HG03575 (cell line): ENCODE measurements around the gene MAP2K1.
"Not testable (repeated sequence)": the region's sequence is repeated elsewhere in the genome, so short reads cannot be mapped to it uniquely, and the experiment has no call there.

Experiments used
- ATAC-seq: cut with Tn5 transposase; IDR thresholded peaks from one replicate; pipeline ENCODE4 v1.9.1; 2021; ENCODE audit not compliant: unreplicated experiment, insufficient number of reproducible peaks, low FRiP score; ENCODE audit errors: extremely low read depth

The MAP2K1 gene

DNA sequence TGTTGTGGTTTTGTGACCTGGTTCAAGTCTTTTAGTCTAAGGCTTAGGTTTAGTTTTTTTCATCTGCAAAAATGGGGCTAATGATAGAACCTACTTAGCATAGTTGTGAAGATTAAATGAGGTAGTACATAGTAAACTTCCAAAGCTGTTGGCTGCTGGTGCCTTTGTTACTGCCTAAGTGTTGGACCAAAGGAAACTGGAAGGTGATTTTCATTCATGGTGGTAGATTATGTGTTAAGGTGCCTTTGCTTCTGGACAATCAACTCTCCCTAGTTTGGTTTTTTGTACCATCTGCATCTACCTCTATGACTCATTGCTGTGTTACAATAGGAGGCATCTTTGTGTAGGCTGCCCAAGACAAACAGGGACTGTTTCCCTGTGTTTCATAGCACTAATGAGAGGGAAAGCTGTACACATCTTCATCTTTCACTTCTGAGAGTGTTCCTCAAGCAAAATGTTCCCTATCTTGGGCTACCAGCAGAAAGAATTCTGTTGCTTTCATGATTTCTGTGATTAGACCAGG, 3.2 kb downstream of the MAP2K1 start:
- ATAC-seq: no peak

DNA sequence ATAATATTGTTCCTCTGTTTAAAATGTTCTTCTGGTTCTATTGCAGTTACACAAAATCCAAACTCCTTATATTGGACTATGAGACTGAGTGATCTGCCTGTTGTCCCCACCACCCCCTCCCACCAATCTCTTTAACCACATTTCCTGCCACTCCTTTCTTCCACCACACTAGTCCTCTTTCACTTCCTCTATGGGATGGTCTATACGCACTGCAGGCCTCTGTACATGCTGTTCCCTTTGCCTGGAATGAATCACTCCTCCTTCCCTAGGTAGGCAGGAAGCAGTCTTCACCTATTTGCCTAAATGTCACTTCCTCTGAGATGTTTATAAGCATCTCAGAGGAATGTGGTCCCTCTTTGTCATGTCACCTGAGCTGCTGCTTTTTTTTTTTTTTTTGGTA, 4.0 kb downstream of the MAP2K1 start:
- ATAC-seq: no peak

GRCh38 chr15:66393037-66393436, 6.3 kb downstream of the MAP2K1 start:
- ATAC-seq: not testable (repeated sequence)

- no peak for ATAC-seq
Observed at GRCh38 chr15:66394472-66394871, 7.8 kb downstream of the MAP2K1 start.

DNA sequence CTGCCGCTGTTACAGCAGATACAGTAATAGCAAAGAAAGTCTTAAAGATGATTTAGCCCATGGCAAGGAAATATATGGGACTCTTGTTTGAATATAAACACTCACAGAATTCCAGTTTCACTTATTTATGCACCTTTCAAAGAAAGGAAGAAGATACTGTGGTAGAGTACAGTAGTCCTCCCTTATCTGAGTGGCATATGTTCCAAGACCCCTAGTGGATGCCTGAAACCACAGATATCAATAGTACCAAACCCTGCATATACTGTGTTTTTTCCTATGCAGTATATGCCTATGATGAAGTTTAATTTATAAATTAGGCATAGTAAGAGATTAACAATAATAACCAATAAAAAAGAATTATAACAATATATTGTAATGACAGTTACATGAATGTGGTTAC, 8.2 kb downstream of the MAP2K1 start:
- ATAC-seq: no peak

- no peak for ATAC-seq
Observed at GRCh38 chr15:66399276-66399675, 12.6 kb downstream of the MAP2K1 start.

DNA sequence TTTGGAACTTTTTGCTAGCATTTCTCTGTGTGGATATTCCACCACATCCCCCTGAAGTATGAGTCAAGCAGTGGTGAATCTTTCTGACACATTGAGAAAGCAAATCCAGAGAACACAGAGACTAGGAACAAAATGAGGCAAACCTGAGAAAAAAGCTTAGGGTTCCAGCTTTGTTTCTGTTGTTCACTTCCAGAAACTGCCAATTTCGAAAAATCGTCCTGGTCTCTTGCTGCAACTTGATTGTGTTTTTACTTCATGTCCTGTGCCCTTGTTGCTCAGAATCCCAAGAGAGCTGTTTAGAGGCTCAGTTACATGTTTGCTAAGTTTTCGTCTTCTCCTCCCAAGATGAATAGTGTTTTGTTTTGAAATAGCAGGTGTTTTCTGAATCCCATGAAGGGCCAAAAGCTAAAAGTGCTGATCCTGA, 13.7 kb downstream of the MAP2K1 start:
- ATAC-seq: no peak

GRCh38 chr15:66401130-66402021, 14.7 kb downstream of the MAP2K1 start:
- no peak for ATAC-seq

DNA sequence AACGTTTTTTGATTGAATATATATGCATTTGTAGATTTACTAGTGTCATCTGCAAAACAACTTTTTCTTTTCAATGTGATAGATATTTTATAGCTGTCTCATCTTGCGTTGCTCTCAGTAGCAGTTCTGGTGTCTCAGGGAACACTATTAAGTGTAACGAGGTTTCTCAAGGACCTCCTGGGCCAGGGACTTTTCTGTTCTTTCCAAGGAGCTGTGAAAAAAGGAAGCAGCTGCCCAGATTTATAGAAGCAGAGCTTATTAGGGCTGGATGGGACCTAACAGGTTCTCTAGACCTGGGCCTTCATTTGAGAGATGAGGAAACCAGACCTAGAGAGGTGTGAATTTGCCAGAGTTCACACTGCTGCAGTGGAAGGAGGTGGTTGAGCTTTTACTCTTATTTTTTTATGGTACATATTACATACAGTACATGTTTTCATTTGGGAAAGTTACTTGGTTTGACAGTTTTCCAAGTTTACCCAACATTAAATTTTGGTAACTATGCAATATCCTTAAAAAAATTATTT, 16.1 kb downstream of the MAP2K1 start:
- no peak for ATAC-seq

- no peak for ATAC-seq
Observed at GRCh38 chr15:66403323-66403722, 16.6 kb downstream of the MAP2K1 start.

DNA sequence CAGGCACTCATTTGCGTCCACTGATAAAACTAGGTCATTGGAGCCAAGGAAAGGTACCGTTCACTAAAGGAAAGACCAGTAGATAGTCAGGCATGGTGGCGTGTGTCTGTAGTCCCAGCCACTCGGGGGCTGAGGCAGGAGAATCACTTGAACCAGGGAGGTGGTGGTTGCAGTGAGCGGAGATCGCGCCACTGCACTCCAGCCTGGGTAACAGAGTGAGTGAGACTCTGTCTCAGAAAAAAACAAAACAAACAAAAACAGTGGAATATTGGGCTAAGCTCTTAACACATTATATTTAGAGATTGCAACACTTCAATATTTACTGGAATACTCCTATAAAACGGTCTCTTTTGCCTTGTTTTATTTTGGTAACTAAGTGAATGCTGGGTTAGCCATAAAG, 17.4 kb downstream of the MAP2K1 start:
- no peak for ATAC-seq

- no peak for ATAC-seq
Observed at GRCh38 chr15:66404532-66404931, 17.8 kb downstream of the MAP2K1 start.

DNA sequence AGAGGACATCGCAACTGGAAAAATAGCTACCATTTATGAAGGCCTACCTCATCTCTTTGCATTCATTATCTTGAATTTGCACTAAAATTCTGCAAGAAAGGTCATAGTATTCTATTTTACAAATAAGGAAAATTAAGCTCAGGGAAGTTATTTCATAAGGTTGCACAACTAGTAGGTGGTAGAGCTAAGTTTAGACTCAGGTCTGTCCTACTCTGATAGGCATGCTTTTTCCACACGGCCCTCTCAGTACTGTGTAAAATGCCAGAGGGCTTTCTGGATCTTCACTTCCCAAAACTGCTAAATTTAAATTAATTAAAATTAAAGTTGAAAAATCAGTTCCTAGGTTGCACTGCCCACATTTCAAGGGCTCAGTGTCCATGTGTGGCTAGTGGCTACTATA, 18.3 kb downstream of the MAP2K1 start:
- ATAC-seq: no peak

DNA sequence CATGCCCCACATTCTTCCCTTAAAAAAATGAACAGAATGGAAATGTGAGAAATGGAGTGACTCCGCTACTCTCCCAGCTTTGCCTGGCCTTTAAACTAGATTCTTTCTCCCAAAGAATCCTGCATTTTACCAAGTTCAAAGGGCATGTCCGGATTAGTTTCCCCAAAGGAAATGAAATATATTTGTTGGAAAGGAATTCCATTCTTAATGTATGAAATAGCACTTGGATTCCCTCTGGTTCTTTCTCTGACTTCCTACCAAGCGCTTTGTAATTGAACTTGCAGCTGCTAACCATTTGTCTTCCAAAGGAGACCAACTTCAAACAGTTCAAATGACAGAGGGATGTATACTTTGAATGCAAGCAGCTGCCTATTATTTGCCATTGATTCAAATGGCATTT, 18.9 kb downstream of the MAP2K1 start:
- ATAC-seq: no peak

DNA sequence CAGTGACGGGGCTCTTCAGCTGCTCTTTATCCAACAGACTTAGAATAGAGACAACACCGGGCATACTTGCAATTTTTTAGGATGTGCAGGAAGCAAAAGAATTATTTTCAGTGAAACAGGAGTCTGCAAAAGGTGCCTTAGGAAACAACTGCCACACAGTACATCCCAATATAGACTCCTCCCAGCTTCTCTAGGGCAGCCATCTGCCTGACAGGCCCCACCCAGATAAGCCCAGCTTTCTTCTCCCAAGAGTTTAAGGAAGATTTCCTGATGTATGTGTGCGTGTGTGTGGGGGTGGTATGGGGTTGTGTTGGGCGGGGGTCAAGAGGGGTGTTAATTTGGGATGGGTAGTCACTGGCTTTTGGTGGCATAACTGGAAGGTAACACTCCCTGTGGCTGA, 21.5 kb downstream of the MAP2K1 start:
- no peak for ATAC-seq

DNA sequence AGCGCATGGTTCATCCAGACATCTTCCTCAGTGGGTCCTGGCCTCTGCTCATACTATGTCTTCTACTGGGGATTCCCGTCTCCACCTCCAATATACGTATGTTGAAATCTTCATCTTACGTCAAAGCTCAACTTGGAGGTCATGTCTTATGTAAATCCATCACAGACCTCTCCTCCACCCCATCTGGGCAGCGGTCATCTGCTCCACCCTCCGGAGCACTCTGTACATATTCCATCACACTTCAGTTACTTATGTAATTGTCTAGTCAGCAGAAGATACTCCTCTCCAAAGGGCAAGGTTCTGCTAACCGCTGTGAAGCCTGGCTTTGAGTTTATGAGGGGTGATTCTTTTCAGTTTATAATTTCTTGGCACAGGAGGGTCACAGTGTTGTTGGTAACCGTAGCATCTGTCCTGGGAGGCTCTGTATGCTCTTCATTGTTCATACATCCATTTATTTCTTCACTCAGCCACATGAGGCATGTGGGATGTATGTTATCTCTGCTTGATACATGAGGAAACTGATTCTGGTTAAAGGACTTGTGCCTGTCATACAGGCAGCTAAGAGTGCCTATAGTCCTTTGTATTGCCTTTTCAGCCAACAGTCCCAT, 22.1 kb downstream of the MAP2K1 start:
- ATAC-seq: no peak

DNA sequence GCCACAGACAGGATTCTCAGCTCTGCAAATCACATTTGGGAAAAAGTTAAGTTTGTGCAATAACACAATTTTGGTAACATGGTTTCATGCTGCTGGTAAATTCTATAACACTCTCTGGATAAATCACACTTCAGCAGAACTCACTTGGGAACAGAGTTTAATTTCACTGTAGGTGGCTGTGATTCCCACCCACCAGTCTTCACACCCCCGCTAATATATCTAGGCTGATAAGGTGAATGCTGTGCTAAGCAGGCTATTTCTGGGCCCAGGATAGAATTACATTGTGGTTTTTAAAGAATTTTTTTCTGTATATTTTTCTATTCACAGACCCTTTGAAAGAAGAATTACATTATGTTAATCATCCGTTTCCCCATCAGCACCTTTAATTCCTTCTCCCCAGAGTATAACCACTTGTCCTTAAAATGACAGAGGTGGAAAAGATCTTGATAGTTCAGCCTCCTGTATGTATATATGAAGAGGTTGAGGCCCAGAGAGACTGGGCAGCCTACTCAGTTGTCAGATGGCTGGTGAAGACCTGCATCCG, 22.9 kb downstream of the MAP2K1 start:
- ATAC-seq: no peak

- no peak for ATAC-seq
Observed at GRCh38 chr15:66411190-66411589, 24.5 kb downstream of the MAP2K1 start.

DNA sequence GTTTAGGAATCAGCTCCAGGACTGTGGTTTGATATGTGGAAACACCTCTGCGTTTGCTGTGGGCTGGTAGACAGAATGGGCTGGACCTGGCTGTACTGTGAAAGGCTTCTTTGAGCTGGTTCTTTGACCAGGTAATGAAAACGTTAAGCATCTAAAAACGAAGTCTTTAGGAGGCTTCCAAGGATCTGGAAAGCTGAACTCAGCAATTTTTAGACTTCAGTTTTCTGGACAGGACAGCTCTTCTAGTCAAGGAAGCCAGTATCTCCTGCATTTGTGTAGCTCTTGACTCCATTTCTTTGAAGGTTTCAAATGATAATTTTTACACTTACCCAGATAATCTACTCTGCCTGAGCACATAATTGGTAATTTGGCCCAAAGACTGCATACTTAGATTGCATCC, 25.5 kb downstream of the MAP2K1 start:
- no peak for ATAC-seq

DNA sequence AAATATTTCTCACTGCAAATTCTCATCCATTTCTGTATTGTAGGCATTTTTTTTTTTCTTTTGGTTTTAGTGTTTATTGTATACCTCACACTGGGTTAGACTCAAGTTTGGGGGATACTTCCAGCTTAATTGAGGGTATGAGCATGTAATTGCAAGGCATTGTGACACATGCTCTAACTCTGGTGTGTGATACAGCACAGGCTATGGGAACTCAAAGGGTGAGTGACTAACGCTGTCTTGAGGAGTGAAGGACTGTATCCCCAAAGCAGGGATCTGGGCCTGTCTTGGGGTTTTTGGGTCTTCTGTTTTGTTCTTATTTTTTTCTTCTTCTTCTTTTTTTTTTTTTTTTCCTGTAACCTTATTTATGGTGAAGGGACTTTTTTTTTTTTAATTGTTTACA, 26.9 kb downstream of the MAP2K1 start:
- ATAC-seq: no peak
